ENCODE measurements around the gene RPS21.
"Not testable (repeated sequence)": the region's sequence is repeated elsewhere in the genome, so short reads cannot be mapped to it uniquely, and the experiment has no call there.

The RPS21 gene

DNA sequence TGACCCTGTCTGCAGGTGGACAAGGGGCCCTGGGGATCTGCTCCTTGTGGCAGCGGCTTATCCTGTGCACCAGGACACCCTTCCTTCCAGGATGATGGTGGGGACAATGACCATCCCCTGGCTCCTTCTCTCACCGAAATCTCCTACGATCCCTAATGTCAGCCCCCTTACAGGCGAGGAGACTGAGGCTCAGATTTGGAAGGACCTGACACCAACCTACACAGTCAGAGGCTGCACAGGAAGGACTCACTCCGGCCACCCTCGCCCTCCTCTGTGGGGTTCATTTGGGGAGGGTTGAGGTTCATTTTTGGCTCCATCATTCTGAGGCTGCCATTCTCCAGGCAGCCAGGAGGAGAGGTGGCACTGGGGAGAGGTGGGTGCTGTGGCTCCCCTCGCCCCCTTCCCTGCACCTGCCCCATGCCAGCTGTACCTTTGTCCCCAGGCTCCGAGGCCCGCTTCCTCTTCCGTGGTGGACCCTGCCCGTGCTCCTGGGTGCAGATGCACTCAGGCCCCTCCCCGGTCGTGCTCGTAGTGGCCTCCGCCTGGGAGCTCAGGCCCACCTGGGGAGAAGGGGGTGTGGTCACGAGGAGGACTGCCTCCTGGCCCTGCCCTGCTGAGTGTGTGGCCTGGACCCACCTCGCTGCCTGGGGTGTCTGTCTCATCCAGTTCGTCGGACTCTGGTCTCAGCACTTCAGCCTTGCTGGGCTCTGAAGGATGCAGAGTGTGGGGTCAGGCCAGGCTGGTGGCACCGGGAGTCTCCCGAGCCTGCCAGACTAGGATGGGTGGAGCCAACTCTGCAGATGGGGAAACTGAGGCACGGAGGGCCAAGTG is 25.5 kb downstream of the RPS21 start:
- DNase-seq, result no peak

- DNase-seq, result no peak
Observed at GRCh38 chr20:62413025-62413570, 26.2 kb downstream of the RPS21 start.

DNA sequence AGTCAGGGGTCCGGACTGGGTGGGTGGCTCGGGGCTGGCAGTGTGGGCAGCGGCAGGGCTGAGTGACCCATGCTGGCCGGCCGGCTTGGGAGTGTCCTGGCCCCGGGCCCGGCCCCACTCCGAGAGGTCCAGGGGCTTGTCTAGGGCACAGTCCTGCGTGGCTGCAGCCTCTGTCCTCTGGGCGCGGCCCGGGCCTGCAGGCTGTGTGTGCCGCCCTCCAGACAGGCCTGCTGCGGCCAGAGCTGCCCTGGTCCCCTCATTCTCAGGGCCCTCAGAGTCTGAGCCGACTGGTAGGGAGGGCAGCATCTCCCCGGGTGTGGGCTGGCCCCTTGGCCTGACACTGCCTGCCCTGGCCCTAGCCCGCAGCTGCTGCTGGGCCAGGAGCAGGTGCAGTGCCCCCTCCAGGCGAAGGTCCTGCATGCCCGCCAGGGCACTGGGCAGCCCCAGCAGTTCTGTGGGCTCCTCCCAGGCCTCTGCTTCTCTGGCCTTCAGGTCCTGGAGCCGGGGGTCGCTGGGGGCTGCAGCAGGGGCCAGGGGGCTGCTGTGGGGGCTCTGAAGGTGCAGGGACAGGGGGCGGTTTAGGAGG is 27.1 kb downstream of the RPS21 start:
- peak in 1 of 4 experiments; percentile 10 for DNase-seq

- no peak for DNase-seq
Observed at GRCh38 chr20:62415354-62416111, 28.6 kb downstream of the RPS21 start.

- no peak for DNase-seq
Observed at GRCh38 chr20:62416651-62417637, 30.0 kb downstream of the RPS21 start.

DNA sequence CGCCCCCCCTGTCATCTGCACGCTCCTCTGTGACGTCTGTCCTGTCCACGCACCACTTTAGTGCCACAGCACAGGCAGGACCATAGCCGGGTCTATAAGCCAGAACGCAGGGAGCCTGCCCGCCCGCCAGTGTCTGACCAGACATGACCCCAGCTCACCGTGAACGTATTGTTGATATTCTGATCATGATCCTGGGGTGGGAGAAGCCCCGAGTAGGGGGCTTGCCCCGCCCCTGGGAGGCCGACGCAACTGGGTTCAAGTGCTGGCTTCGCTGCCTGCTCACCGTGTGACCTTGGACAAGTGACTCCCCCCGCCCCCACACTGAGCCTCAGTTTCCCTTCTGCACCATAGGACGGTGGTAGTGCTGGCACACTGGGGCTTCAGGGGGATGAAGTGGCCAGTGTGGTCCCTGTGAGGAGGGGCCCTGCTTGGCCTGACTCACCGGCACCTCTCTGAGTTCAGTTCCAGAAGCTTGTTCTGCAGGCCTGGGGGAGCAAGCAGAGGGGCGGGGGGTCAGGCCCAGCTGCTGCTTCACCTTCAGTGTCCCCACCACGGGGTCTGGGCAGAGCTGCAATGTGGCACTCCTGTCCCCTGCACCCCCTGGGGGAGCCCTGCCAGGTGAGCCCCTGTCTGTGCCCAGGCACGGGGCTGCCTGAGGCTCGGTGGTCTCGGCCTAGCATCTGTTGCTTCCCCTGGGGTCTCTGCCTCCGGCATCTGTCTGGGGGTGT is 31.2 kb downstream of the RPS21 start:
- no peak for DNase-seq

DNA sequence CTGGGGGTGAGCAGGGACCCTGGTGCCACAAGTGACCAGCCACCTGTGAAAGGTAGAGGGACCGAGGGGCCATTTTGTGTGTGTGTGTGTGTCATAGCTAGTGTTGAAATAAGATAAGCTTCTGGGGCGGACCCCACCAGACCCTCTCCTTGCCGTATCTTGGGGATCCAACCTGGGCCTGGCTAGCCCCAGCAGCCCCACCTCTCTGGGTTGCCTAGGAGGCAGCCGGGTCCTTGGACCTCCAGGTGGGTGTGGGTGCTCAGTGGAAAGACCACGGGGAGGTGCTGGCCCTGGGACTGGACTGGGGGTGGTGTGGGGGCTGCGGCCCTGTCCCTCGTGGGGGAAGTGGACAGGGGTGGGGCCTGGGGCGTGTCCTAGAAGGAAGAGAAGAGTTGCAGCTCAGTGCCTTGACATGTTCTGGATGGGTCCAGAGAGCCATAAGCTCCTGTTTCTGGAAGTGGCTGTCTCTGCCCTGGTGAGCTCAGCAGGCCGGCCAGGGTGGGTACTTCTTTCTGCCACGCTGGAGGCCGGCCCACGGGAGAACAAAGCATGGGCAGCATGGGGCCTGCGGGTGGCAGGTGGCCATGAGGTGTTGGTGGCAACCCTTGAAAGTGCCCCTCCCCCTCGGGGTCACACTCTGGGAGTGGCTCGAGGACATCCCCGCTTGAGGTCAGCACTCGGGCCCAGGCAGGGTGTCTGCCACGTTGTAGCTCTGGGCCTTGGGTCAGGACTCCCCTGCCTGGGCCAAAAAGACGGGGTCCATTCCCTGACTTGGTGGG is 32.0 kb downstream of the RPS21 start:
- no peak for DNase-seq

DNA sequence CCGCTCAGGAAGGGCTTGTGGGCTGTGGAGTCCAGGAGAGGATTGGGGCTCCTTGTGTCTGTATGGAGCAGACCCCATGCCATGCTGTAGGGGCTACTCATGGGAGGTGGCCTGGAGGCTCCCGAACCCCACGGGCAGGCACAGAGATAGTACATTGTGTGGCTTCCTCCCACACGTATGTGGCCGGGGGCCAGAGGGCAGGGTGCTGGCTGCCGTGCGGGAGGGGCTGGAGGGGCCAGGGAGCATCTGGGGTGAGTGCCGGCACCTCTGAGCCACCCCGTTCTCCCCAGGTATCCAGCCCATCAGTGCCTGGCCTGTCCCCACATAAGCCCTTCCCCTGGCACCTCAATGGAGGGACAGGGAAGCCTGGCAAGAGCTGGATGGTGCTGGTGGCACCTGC is 32.9 kb downstream of the RPS21 start:
- no peak for DNase-seq

DNA sequence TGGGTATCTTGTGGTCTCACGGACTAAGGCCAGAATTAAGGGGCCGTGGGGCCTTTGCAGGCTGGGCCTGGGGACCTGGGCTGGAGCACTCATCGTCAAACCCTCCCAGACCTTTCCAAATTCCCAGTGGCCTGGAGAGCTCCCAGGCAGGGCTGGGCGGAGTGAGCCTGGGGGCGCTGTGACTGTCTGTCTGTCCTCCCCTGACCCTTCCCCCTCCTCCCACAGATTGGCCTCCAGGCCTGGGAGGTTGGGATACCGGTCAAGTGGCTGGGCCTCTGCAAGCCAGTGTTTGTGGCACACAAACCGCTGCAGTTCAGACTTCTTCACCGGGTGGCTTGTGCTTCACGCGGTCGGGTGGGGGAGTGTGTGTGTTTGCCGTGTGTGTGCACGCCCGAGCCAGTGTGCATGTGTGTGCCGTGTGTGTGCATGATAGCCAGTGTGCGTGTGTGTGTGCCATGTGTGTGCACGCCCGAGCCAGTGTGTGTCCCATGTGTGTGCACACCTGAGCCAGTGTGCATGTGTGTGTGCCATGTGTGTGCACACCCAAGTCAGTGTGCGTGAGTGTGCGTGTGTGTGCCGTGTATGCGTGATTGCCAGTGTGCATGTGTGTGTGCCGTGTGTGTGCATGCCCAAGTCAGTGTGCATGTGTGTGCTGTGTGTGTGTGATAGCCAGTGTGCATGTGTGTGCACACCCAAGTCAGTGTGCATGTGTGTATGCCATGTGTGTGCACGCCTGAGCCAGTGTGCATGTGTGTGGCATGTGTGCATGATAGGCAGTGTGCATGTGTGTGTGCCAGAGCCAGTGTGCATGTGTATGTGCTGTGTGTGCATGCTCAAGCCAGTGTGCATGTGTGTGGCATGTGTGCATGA is 34.2 kb downstream of the RPS21 start:
- DNase-seq, result no peak

DNA sequence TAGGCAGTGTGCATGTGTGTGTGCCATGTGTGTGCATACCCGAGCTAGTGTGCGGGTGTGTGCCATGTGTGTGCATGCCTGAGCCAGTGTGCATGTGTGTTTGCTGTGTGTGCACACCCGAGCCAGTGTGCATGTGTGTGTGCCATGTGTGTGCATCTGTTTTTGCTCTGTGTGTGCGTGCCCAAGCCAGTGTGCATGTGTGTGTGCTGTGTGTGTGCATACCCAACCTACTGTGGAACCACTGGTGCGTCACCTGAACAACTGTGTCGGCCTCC is 34.8 kb downstream of the RPS21 start:
- no peak for DNase-seq

DNA sequence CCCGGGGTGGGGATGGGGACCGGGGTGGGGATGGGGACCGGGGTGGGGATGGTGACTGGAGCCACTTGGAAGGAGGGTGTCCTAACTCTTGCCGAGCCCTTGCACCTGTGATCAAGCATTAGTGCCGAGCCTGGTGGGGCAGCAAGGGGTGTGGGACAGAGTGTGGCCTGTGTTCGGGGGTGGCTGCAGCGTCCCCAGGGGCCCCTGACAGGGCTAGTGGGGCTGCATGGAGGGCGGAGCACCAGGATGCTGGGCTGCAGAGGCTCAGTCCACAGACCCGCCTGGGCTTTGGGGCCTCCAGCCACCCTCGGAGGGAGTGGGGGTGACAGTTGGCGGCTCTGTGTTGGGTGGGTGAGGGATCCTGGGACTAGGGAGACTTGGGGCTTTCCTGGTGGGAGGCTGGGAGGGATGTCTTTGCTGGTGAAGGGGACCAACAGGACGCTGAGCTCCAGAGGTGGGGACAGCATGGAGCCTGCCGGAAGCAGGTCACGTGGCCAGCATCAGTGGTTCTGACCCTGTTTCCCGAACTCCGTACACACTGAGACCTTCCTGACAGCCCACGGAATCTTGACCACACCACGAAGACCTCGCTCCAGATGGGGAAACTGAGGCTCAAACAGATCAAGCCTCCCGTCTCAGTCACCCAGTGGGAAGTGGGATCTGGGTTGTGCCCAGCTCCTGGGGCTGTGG is 35.9 kb downstream of the RPS21 start:
- no peak for DNase-seq

GRCh38 chr20:62423326-62423706 is 36.4 kb downstream of the RPS21 start:
- DNase-seq, result no peak

- DNase-seq, result no peak
Observed at GRCh38 chr20:62424249-62425107, 37.6 kb downstream of the RPS21 start.

DNA sequence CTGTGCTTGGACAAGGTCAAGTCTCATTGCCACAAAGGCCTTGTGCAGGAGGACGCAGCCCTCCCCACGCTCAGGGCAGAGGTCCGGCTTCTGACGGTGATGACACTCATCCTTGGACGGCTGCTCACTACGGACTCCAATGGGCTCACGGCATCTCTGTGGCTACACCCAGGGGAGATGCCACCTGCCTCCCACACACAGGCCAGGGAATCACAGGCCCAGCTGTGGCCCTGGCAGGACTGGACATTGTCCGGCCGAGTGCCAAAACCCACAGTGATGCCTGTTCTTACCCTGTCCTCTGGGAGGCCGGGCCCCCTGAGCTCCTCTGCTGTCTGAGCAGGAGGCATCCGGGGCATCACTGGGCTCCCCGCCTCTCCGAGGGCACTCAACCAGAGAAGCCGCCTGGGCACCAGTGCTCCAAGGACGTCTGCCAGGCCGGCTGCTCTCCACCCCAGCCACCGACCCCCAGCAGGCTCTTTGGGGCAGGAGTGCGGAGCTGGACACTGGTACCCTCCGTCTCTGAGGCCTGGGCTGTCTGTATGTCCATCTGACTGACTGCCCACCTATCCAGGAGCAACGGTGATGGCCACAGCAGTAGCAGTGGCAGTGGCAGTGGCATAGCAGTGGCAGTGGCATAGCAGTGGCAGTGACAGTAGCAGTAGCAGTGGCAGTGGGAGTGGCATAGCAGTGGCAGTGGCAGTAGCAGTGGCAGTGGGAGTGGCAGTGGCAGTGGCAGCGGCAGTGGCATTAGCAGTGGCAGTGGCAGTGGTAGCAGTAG is 38.6 kb downstream of the RPS21 start:
- DNase-seq, result no peak

DNA sequence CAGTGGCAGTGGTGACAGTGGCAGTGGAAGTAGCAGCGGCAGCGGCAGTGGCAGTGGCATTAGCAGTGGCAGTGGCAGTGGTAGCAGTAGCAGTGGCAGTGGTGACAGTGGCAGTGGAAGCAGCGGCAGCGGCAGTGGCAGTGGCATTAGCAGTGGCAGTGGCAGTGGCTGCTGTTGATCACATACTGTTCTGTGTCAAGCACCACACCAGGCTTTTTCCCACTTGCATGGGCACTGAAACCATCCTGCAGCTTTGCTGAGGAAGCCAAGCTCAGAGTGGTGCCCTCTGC is 39.1 kb downstream of the RPS21 start:
- DNase-seq, result not testable (repeated sequence)

DNA sequence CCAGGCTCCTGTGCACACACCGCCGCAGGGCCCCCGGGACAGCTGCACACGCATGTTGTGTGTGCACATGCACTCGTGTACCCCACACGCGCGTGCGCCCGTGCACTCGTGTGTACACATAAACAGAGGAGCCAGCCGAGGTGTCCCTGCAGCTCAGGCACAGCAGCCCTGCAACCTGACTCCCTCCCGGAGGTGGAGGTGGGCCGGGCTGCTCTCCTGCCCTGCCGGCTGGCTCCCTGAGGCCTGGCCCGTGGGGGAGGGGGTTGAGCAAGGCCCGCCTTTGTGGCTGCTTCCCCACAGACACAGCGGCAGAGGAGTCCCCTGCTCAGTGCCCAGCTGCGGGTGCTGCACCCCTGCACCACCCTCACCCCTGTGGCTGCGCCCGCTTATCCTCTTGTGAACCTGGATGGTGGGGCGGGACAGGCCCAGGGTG is 39.8 kb downstream of the RPS21 start:
- no peak for DNase-seq

DNA sequence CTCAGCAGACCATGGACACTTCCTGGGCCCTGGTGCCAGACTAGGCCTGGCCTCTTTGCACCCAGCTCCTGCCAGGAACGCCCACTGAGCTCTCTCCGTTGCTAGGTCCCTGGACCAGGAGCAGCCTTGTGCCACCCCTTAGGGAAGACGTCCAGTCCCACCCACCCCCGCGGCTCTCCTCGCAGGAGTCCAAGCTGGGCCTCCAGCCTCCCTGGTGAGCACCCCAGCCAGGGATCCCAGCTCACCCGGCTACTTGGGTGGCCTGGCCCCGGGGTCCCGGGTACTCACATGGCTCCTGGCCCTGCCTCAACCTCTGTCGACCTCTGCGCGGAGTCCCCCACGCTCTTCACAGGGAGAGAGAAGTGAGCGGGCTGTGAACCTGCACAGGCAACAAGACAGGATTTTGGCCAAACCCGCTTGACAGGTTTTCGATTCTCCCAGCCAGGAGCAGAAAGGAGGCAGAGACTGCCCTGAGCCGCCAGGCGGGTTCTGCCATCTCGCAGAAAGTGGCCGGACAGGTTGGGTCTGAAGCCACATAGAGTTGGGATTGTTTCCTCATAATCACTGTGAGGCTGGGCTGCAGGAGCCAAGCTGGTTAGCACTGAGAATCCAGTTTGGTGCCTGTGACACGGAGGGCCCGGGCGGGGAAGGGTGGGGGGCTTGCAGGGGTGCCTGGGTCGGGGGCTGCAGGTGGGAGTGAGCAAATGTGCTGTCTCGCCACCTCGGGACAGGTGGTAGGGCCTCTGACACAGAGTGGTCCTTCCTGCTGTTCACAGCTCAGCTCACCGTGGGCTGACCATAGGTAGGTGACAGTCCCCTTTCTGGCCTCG is 40.5 kb downstream of the RPS21 start, which contains the start of gene RBBP8NL:
Gene RBBP8NL (minus strand): TSS at position 368 of the 830 bp plus-strand sequence. CDS start 7,892 bp downstream, outside the sequence.
- no peak for DNase-seq
